Stimulated activated CD8-positive, alpha-beta memory T cell treated with anti-CD3 and anti-CD28 coated beads, Interleukin-7, amount 100 ng/mL, for 1 hour (primary cell): ENCODE measurements around the gene TRIM54.
"Not testable (repeated sequence)": the region's sequence is repeated elsewhere in the genome, so short reads cannot be mapped to it uniquely, and the experiment has no call there.

ENCODE experiments used
- DNase-seq, 2 donors: peaks; one replicate each; pipeline ENCODE4 v3.0.0-alpha.2; 2020; ENCODE audit warnings: low read depth in 2 of 2

Gene TRIM54

GRCh38 chr2:27312152-27312551 lies 29.9 kb downstream of the TRIM54 start:
- no peak for DNase-seq

GRCh38 chr2:27313882-27314645 lies 31.8 kb downstream of the TRIM54 start:
- DNase-seq, result no peak

GRCh38 chr2:27314709-27315108 lies 32.5 kb downstream of the TRIM54 start:
- no peak for DNase-seq

- no peak for DNase-seq
Observed at GRCh38 chr2:27315122-27315521, 32.9 kb downstream of the TRIM54 start.

GRCh38 chr2:27316655-27317412 lies 34.6 kb downstream of the TRIM54 start:
- no peak for DNase-seq

GRCh38 chr2:27319839-27320238 lies 37.6 kb downstream of the TRIM54 start:
- DNase-seq, result not testable (repeated sequence)

GRCh38 chr2:27320958-27321543 lies 38.8 kb downstream of the TRIM54 start:
- DNase-seq, result no peak

- no peak for DNase-seq
Observed at GRCh38 chr2:27322301-27322765, 40.1 kb downstream of the TRIM54 start.

- DNase-seq, result peak; percentile 67 to 77
Observed at GRCh38 chr2:27322766-27323595, 40.8 kb downstream of the TRIM54 start, which contains the start of gene MPV17. Gene MPV17, minus strand, starts transcription at chr2:27323097. Its CDS starts 580 bp downstream, at chr2:27322517.

- no peak for DNase-seq
Observed at GRCh38 chr2:27323596-27324285, 41.5 kb downstream of the TRIM54 start.

GRCh38 chr2:27324720-27325119 lies 42.5 kb downstream of the TRIM54 start:
- DNase-seq, result no peak

GRCh38 chr2:27335311-27335710 lies 53.1 kb downstream of the TRIM54 start:
- no peak for DNase-seq

GRCh38 chr2:27336173-27336572 lies 53.9 kb downstream of the TRIM54 start:
- no peak for DNase-seq

GRCh38 chr2:27347641-27348040 lies 65.4 kb downstream of the TRIM54 start:
- DNase-seq, result no peak

GRCh38 chr2:27350106-27350693 lies 68.0 kb downstream of the TRIM54 start:
- DNase-seq, result no peak

- no peak for DNase-seq
Observed at GRCh38 chr2:27351802-27352598, 69.8 kb downstream of the TRIM54 start.

- not testable (repeated sequence) for DNase-seq
Observed at GRCh38 chr2:27353386-27353761, 71.1 kb downstream of the TRIM54 start.

GRCh38 chr2:27353762-27354596 lies 71.8 kb downstream of the TRIM54 start:
- DNase-seq, result no peak

GRCh38 chr2:27354597-27354927 lies 72.3 kb downstream of the TRIM54 start:
- no peak for DNase-seq
